Measurements from ENCODE around the gene IGSF21. TPM values are rescaled to one million over a fixed set of nuclear protein-coding genes. Genes with fewer than 3 reads are reported as not detected.

Gene IGSF21
- total and polyA plus RNA-seq, 4 donors, result 0.31 to 1.5 (median 0.88) TPM

- H3K4me1 ChIP-seq (ENCODE audit: control insufficient read depth in 4 of 4, insufficient read depth in 4 of 4, low read length in 3 of 4), result no peaks in the 10 kb centered on the region
- H3K9me3 ChIP-seq (ENCODE audit: control insufficient read depth in 4 of 4, low read length in 3 of 4), result no peaks in the 10 kb centered on the region
- WGBS, result 78% methylated on average over 8 of the region's 8 CpGs
- H3K9ac ChIP-seq (ENCODE audit: low read depth in 1 of 2, low read length in 2 of 2), result no peak overlapping the region
- H3K27ac ChIP-seq (ENCODE audit: low read depth in 1 of 2, low read length in 2 of 2), result no peak overlapping the region
- H3K4me3 ChIP-seq (ENCODE audit: low read depth in 1 of 3, low read length in 3 of 3), result no peak overlapping the region
- DNase-seq (ENCODE audit: low spot score), result no peak
- no peaks in the 10 kb centered on the region for H3K27me3 ChIP-seq (ENCODE audit: control insufficient read depth in 4 of 4, insufficient read depth in 4 of 4, low read length in 3 of 4)
- TF ChIP-seq ATF3 (IDR thresholded peaks at IDR 0.05) (no peak), FOXA2 (IDR thresholded peaks at IDR 0.05) (no peak), HNF4G (IDR thresholded peaks at IDR 0.05) (no peak), EGR1 (IDR thresholded peaks at IDR 0.05; ENCODE audit: low read depth in 2 of 2) (no peak), ZBTB33 (IDR thresholded peaks at IDR 0.05) (no peak), MAX (IDR thresholded peaks at IDR 0.05) (no peak), RAD21 (IDR thresholded peaks at IDR 0.05) (no peak), NR2F2 (IDR thresholded peaks at IDR 0.05) (no peak), FOXA1 (IDR thresholded peaks at IDR 0.05) (no peak), JUND (IDR thresholded peaks at IDR 0.05) (no peak), TAF1 (conservative IDR thresholded peaks at IDR 0.05) (no peak), GABPA (IDR thresholded peaks at IDR 0.05 in 1 of 2, conservative IDR thresholded peaks at IDR 0.05 in 1 of 2) (no peak), REST (IDR thresholded peaks at IDR 0.05) (no peak), YY1 (IDR thresholded peaks at IDR 0.05) (no peak), HNF4A (conservative IDR thresholded peaks at IDR 0.05) (no peak), SP1 (IDR thresholded peaks at IDR 0.05) (no peak), CTCF (IDR thresholded peaks at IDR 0.05; ENCODE audit: low read depth, low read length, missing input control) (no peak)
- H3K36me3 ChIP-seq (ENCODE audit: control insufficient read depth in 4 of 4, insufficient read depth in 3 of 4, low read depth in 1 of 4, low read length in 3 of 4), result no peaks in the 10 kb centered on the region
Measured at GRCh38 chr1:18137759-18138345, 30.3 kb downstream of the IGSF21 start.

Measured in liver (tissue), 9 donors.